Natural killer cell treated with Interleukin-12 subunit alpha and Interleukin-12 subunit beta and Interleukin-15 and Interleukin-18, amount 100 ng/mL, for 72 hours (primary cell): ENCODE measurements around the gene CENPO. TPM values are rescaled to one million over a fixed set of nuclear protein-coding genes. Genes with fewer than 3 reads are reported as not detected.

Experiments
- ATAC-seq, 2 donors: fragments of 150-1000 bp; cut with Tn5 transposase in 1 of 2; sonication (Bioruptor Pico), chemical (Tn5 transposase) in 1 of 2; 2 replicates each; pipeline ENCODE4 v1.10.0; 2021
- DNase-seq: peaks from one replicate; pipeline ENCODE4 v3.0.0; 2022; ENCODE audit warnings: low spot score
- H3K27ac Mint-ChIP-seq, 2 donors: 1 replicate in 1 of 2; 2 replicates in 1 of 2; pipeline ENCODE4 v1.8.0; 2022; ENCODE audit warnings: mixed read lengths in 2 of 2, mild to moderate bottlenecking in 1 of 2, moderate library complexity in 1 of 2
- H3K27me3 Mint-ChIP-seq, 2 donors: 1 replicate in 1 of 2; 2 replicates in 1 of 2; pipeline ENCODE4 v1.8.0; 2022; ENCODE audit warnings: mixed read lengths in 2 of 2
- H3K36me3 Mint-ChIP-seq: one replicate; pipeline ENCODE4 v1.8.0; 2022; ENCODE audit warnings: mixed read lengths
- H3K4me1 Mint-ChIP-seq, 2 donors: 1 replicate in 1 of 2; 2 replicates in 1 of 2; pipeline ENCODE4 v1.8.0; 2022; ENCODE audit warnings: low read depth in 2 of 2, mixed read lengths in 2 of 2, mild to moderate bottlenecking in 1 of 2
- H3K4me3 Mint-ChIP-seq: one replicate; pipeline ENCODE4 v1.8.0; 2022; ENCODE audit warnings: mixed read lengths
- H3K9me3 Mint-ChIP-seq: 2 replicates; pipeline ENCODE4 v1.8.0; 2022; ENCODE audit warnings: mixed read lengths
- total RNA-seq, 2 donors: library from RNA; stranded (reverse); gene quantifications; one replicate each; pipeline ENCODE4 v1.2.3, GENCODE V29; 2022

Gene CENPO
- total RNA-seq, 2 donors from 2014 or later: 35.3 to 69.1 TPM

GRCh38 chr2:24842081-24843050, 49.1 kb downstream of the CENPO start:
- H3K27me3 Mint-ChIP-seq: no peaks in the 10 kb centered on the region
- ATAC-seq (no peak), DNase-seq (no peak)
- H3K36me3 Mint-ChIP-seq: no peaks in the 10 kb centered on the region
- no peaks in the 10 kb centered on the region for H3K4me1 Mint-ChIP-seq
- H3K27ac Mint-ChIP-seq: no peak overlapping the region
- H3K4me3 Mint-ChIP-seq: no peak overlapping the region
- H3K9me3 Mint-ChIP-seq: no peaks in the 10 kb centered on the region

GRCh38 chr2:24843330-24843860, 50.2 kb downstream of the CENPO start:
- no peak overlapping the region for H3K4me3 Mint-ChIP-seq
- DNase-seq (no peak), ATAC-seq (peak in 1 of 2 donors; percentile 29)
- H3K27me3 Mint-ChIP-seq: no peaks in the 10 kb centered on the region
- no peaks in the 10 kb centered on the region for H3K9me3 Mint-ChIP-seq
- H3K4me1 Mint-ChIP-seq: no peaks in the 10 kb centered on the region
- no peak overlapping the region for H3K27ac Mint-ChIP-seq
- no peaks in the 10 kb centered on the region for H3K36me3 Mint-ChIP-seq

- Mint-ChIP-seq H3K4me3 (no peak overlapping the region), H3K27me3 (no peaks in the 10 kb centered on the region), H3K4me1 (no peaks in the 10 kb centered on the region), H3K36me3 (no peaks in the 10 kb centered on the region), H3K9me3 (no peaks in the 10 kb centered on the region), H3K27ac (no peak overlapping the region)
- ATAC-seq (no peak), DNase-seq (no peak)
Observed at GRCh38 chr2:24844023-24844685, 50.9 kb downstream of the CENPO start.

- no peaks in the 10 kb centered on the region for H3K27me3 Mint-ChIP-seq
- H3K9me3 Mint-ChIP-seq: no peaks in the 10 kb centered on the region
- ATAC-seq (no peak), DNase-seq (no peak)
- H3K36me3 Mint-ChIP-seq: no peaks in the 10 kb centered on the region
- no peaks in the 10 kb centered on the region for H3K4me1 Mint-ChIP-seq
- no peak overlapping the region for H3K27ac Mint-ChIP-seq
- H3K4me3 Mint-ChIP-seq: no peak overlapping the region
Observed at GRCh38 chr2:24845691-24846090, 52.5 kb downstream of the CENPO start.

- Mint-ChIP-seq H3K36me3 (no peaks in the 10 kb centered on the region), H3K4me1 (no peaks in the 10 kb centered on the region), H3K27me3 (no peaks in the 10 kb centered on the region), H3K9me3 (no peaks in the 10 kb centered on the region), H3K27ac (no peak overlapping the region), H3K4me3 (no peak overlapping the region)
- no peak for DNase-seq
- ATAC-seq: no peak
Observed at GRCh38 chr2:24850944-24851343, 57.7 kb downstream of the CENPO start.

- H3K27me3 Mint-ChIP-seq: no peaks in the 10 kb centered on the region
- no peak overlapping the region for H3K27ac Mint-ChIP-seq
- no peak for DNase-seq
- no peaks in the 10 kb centered on the region for H3K9me3 Mint-ChIP-seq
- no peaks in the 10 kb centered on the region for H3K4me1 Mint-ChIP-seq
- H3K36me3 Mint-ChIP-seq: no peaks in the 10 kb centered on the region
- H3K4me3 Mint-ChIP-seq: no peak overlapping the region
- no peak for ATAC-seq
Observed at GRCh38 chr2:24852026-24852425, 58.8 kb downstream of the CENPO start.

- DNase-seq (no peak), ATAC-seq (peak in 1 of 2 donors; percentile 8)
- Mint-ChIP-seq H3K4me3 (no peak overlapping the region), H3K9me3 (no peaks in the 10 kb centered on the region), H3K27ac (no peak overlapping the region), H3K4me1 (no peaks in the 10 kb centered on the region), H3K36me3 (no peaks in the 10 kb centered on the region), H3K27me3 (no peaks in the 10 kb centered on the region)
Observed at GRCh38 chr2:24852431-24853020, 59.3 kb downstream of the CENPO start.

GRCh38 chr2:24853046-24853445, 59.8 kb downstream of the CENPO start:
- H3K9me3 Mint-ChIP-seq: no peaks in the 10 kb centered on the region
- ATAC-seq (no peak), DNase-seq (no peak)
- no peaks in the 10 kb centered on the region for H3K36me3 Mint-ChIP-seq
- H3K27me3 Mint-ChIP-seq: no peaks in the 10 kb centered on the region
- H3K27ac Mint-ChIP-seq: no peak overlapping the region
- no peaks in the 10 kb centered on the region for H3K4me1 Mint-ChIP-seq
- H3K4me3 Mint-ChIP-seq: no peak overlapping the region

- Mint-ChIP-seq H3K4me3 (no peak overlapping the region), H3K27ac (no peak overlapping the region), H3K36me3 (no peaks in the 10 kb centered on the region), H3K4me1 (no peaks in the 10 kb centered on the region), H3K9me3 (no peaks in the 10 kb centered on the region), H3K27me3 (no peaks in the 10 kb centered on the region)
- DNase-seq (no peak), ATAC-seq (no peak)
Observed at GRCh38 chr2:24853996-24854395, 60.8 kb downstream of the CENPO start.

GRCh38 chr2:24855022-24855622, 61.9 kb downstream of the CENPO start:
- Mint-ChIP-seq H3K4me3 (no peak overlapping the region), H3K4me1 (no peaks in the 10 kb centered on the region), H3K9me3 (no peaks in the 10 kb centered on the region), H3K27me3 (no peaks in the 10 kb centered on the region), H3K36me3 (no peaks in the 10 kb centered on the region), H3K27ac (no peak overlapping the region)
- no peak for ATAC-seq
- DNase-seq: no peak

GRCh38 chr2:24855726-24856125, 62.5 kb downstream of the CENPO start:
- no peaks in the 10 kb centered on the region for H3K4me1 Mint-ChIP-seq
- no peaks in the 10 kb centered on the region for H3K36me3 Mint-ChIP-seq
- no peak for DNase-seq
- no peaks in the 10 kb centered on the region for H3K9me3 Mint-ChIP-seq
- H3K4me3 Mint-ChIP-seq: no peak overlapping the region
- no peak for ATAC-seq
- H3K27me3 Mint-ChIP-seq: no peaks in the 10 kb centered on the region
- no peak overlapping the region for H3K27ac Mint-ChIP-seq

GRCh38 chr2:24856791-24857211, 63.6 kb downstream of the CENPO start:
- no peaks in the 10 kb centered on the region for H3K4me1 Mint-ChIP-seq
- H3K36me3 Mint-ChIP-seq: no peaks in the 10 kb centered on the region
- DNase-seq (no peak), ATAC-seq (peak in 1 of 2 donors; percentile 17)
- H3K9me3 Mint-ChIP-seq: no peaks in the 10 kb centered on the region
- no peak overlapping the region for H3K4me3 Mint-ChIP-seq
- no peaks in the 10 kb centered on the region for H3K27me3 Mint-ChIP-seq
- no peak overlapping the region for H3K27ac Mint-ChIP-seq

- no peak for DNase-seq
Observed at GRCh38 chr2:24857746-24858145, 64.5 kb downstream of the CENPO start.

More at GRCh38 chr2:24857746-24858145, 64.5 kb downstream of the CENPO start:
- H3K36me3 Mint-ChIP-seq: no peaks in the 10 kb centered on the region
- ATAC-seq: no peak
- H3K27me3 Mint-ChIP-seq: no peaks in the 10 kb centered on the region
- no peaks in the 10 kb centered on the region for H3K4me1 Mint-ChIP-seq
- no peak overlapping the region for H3K27ac Mint-ChIP-seq
- H3K9me3 Mint-ChIP-seq: no peaks in the 10 kb centered on the region
- no peak overlapping the region for H3K4me3 Mint-ChIP-seq
